HG03378 (cell line): Measurements from ENCODE around the gene NEMP2.

Source experiments
- ATAC-seq: cut with Tn5 transposase; IDR thresholded peaks from one replicate; pipeline ENCODE4 v1.9.1; 2021; ENCODE audit warnings: mild to moderate bottlenecking, moderate library complexity; ENCODE audit not compliant: unreplicated experiment

NEMP2 gene

GRCh38 chr2:190561094-190561493 is 26.6 kb upstream of the NEMP2 start:
- ATAC-seq: no peak

GRCh38 chr2:190554357-190555006 is 20.0 kb upstream of the NEMP2 start:
- no peak for ATAC-seq

GRCh38 chr2:190553254-190553653 is 18.7 kb upstream of the NEMP2 start:
- no peak for ATAC-seq

GRCh38 chr2:190551928-190552327 is 17.4 kb upstream of the NEMP2 start:
- ATAC-seq: no peak

GRCh38 chr2:190550137-190550536 is 15.6 kb upstream of the NEMP2 start:
- no peak for ATAC-seq

GRCh38 chr2:190547886-190548285 is 13.4 kb upstream of the NEMP2 start:
- ATAC-seq: no peak

GRCh38 chr2:190546734-190547133 is 12.2 kb upstream of the NEMP2 start:
- ATAC-seq: no peak

GRCh38 chr2:190545555-190546385 is 11.2 kb upstream of the NEMP2 start:
- ATAC-seq: no peak

- ATAC-seq: no peak
Measured at GRCh38 chr2:190545093-190545492, 10.6 kb upstream of the NEMP2 start.

GRCh38 chr2:190540048-190540447 is 5.5 kb upstream of the NEMP2 start:
- ATAC-seq: no peak

- no peak for ATAC-seq
Measured at GRCh38 chr2:190538201-190538600, 3.7 kb upstream of the NEMP2 start.

GRCh38 chr2:190537765-190538164 is 3.2 kb upstream of the NEMP2 start:
- ATAC-seq: no peak

- ATAC-seq: no peak
Measured at GRCh38 chr2:190535586-190535985, 1.1 kb upstream of the NEMP2 start.

- no peak for ATAC-seq
Measured at GRCh38 chr2:190535121-190535439, 558 bp upstream of the NEMP2 start.

GRCh38 chr2:190533968-190534309 is 583 bp downstream of the NEMP2 start:
- ATAC-seq: peak; percentile 13

- ATAC-seq: no peak
Measured at GRCh38 chr2:190533175-190533967, 1.2 kb downstream of the NEMP2 start.

GRCh38 chr2:190532581-190532980 is 1.9 kb downstream of the NEMP2 start:
- no peak for ATAC-seq

GRCh38 chr2:190530248-190530900 is 4.1 kb downstream of the NEMP2 start:
- ATAC-seq: no peak

GRCh38 chr2:190529486-190530247 is 4.9 kb downstream of the NEMP2 start:
- no peak for ATAC-seq

GRCh38 chr2:190528521-190529001 is 6.0 kb downstream of the NEMP2 start:
- ATAC-seq: no peak
